Skin epidermis (tissue), 12 donors: Measurements from ENCODE around the gene LRRC9.
A peak's percentile ranks its signal among the peaks of the same experiment; 100 is the strongest.
"Not testable (repeated sequence)": the region's sequence is repeated elsewhere in the genome, so short reads cannot be mapped to it uniquely, and the experiment has no call there.

Experiments
- H3K27ac ChIP-seq, 21 experiments: fragments of 200-600 bp; sonication (generic) in 11 of 21; one replicate each; pipeline ENCODE4 v1.5.0; 2020; ENCODE audit warnings: mild to moderate bottlenecking in 3 of 21, inconsistent platforms in 2 of 21, moderate library complexity in 2 of 21
- H3K4me3 ChIP-seq, 7 experiments: fragments of 200-600 bp; sonication (generic) in 2 of 7; one replicate each; pipeline ENCODE4 v1.5.0; 2020; ENCODE audit warnings: inconsistent platforms in 2 of 7, mild to moderate bottlenecking in 2 of 7, moderate library complexity in 1 of 7

Gene LRRC9

GRCh38 chr14:60097974-60098373 lies 178.0 kb downstream of the LRRC9 start:
- Histone ChIP-seq H3K27ac (no peak overlapping the region), H3K4me3 (no peak overlapping the region)

- not testable (repeated sequence) for H3K27ac ChIP-seq, H3K4me3 ChIP-seq
These were observed 179.9 kb downstream of the LRRC9 start for GRCh38 chr14:60099855-60100254.

GRCh38 chr14:60101786-60102185 lies 181.8 kb downstream of the LRRC9 start:
- no peak overlapping the region for H3K4me3 ChIP-seq

GRCh38 chr14:60102389-60102788 lies 182.4 kb downstream of the LRRC9 start:
- Histone ChIP-seq H3K27ac (peak overlapping the region in 3 of 21 experiments; percentile 18 to 51 (median 49)), H3K4me3 (no peak overlapping the region)

More at GRCh38 chr14:60101786-60102185, 181.8 kb downstream of the LRRC9 start:
- no peak overlapping the region for H3K27ac ChIP-seq

- Histone ChIP-seq H3K4me3 (no peak overlapping the region), H3K27ac (peak overlapping the region in 10 of 21 experiments; percentile 44 to 76 (median 62))
These were observed 186.4 kb downstream of the LRRC9 start for GRCh38 chr14:60106339-60106738.

GRCh38 chr14:60107477-60107876 lies 187.5 kb downstream of the LRRC9 start:
- Histone ChIP-seq H3K27ac (peak overlapping the region in 14 of 21 experiments; percentile 2 to 76 (median 58)), H3K4me3 (no peak overlapping the region)

- Histone ChIP-seq H3K4me3 (no peak overlapping the region), H3K27ac (no peak overlapping the region)
These were observed 191.8 kb downstream of the LRRC9 start for GRCh38 chr14:60111732-60112131.
